SK-N-SH treated with all-trans-retinoic acid at 6 μM for 48 hours (cell line): ENCODE measurements around the gene CAPN11.

Source experiments
- ATAC-seq: fragments of 200-7000 bp; cut with Tn5 transposase; 3 replicates; pipeline ENCODE4 v1.9.1; 2020; ENCODE audit warnings: mild to moderate bottlenecking, moderate library complexity
- ARNTL ChIP-seq: fragments of 450-650 bp; formaldehyde crosslinking; IDR thresholded peaks from 2 replicates; pipeline ENCODE4 v1.5.0; 2020; ENCODE audit warnings: low read depth, mild to moderate bottlenecking, moderate library complexity, borderline replicate concordance
- BACH2 ChIP-seq: fragments of 250-450 bp; sonication (Bioruptor Pico); IDR thresholded peaks from 2 replicates; pipeline ENCODE4 v1.9.0; 2021; ENCODE audit warnings: mild to moderate bottlenecking, borderline replicate concordance
- CSDC2 ChIP-seq: fragments of 250-450 bp; sonication (Bioruptor Pico); IDR thresholded peaks from 2 replicates; pipeline ENCODE4 v1.5.0; 2020; ENCODE audit warnings: mild to moderate bottlenecking, moderate library complexity
- ESRRG ChIP-seq: fragments of 250-450 bp; sonication (Bioruptor Pico); IDR thresholded peaks from 2 replicates; pipeline ENCODE4 v1.6.1; 2021; ENCODE audit warnings: mild to moderate bottlenecking
- GLIS3 ChIP-seq: fragments of 250-450 bp; sonication (Bioruptor Pico); IDR thresholded peaks from 2 replicates; pipeline ENCODE4 v1.5.0; 2020; ENCODE audit warnings: mild to moderate bottlenecking, moderate library complexity
- ISL1 ChIP-seq: fragments of 250-450 bp; sonication (Bioruptor Pico); IDR thresholded peaks from 2 replicates; pipeline ENCODE4 v2.1.2; 2022; ENCODE audit warnings: mild to moderate bottlenecking, moderate library complexity
- PPARA ChIP-seq: fragments of 250-450 bp; sonication (Bioruptor Pico); IDR thresholded peaks from 2 replicates; pipeline ENCODE4 v1.5.0; 2020; ENCODE audit warnings: mild to moderate bottlenecking, borderline replicate concordance
- RARB ChIP-seq: fragments of 250-450 bp; sonication (Bioruptor Pico); IDR thresholded peaks from 2 replicates; pipeline ENCODE4 v1.8.0; 2021; ENCODE audit warnings: mild to moderate bottlenecking, moderate library complexity
- SNAI2 ChIP-seq: fragments of 250-450 bp; sonication (Bioruptor Pico); IDR thresholded peaks from 2 replicates; pipeline ENCODE4 v1.5.0; 2020; ENCODE audit warnings: mild to moderate bottlenecking, moderate library complexity
- TOX ChIP-seq: fragments of 250-450 bp; sonication (Bioruptor Pico); IDR thresholded peaks from 2 replicates; pipeline ENCODE4 v1.8.0; 2021; ENCODE audit warnings: mild to moderate bottlenecking, moderate library complexity, borderline replicate concordance
- ZC3H10 ChIP-seq: fragments of 250-450 bp; sonication (Bioruptor Pico); IDR thresholded peaks from 2 replicates; pipeline ENCODE4 v1.5.1; 2021; ENCODE audit warnings: mild to moderate bottlenecking, moderate library complexity
- ZFP3 ChIP-seq: fragments of 250-450 bp; sonication (Bioruptor Pico); IDR thresholded peaks from 2 replicates; pipeline ENCODE4 v1.5.0; 2020; ENCODE audit warnings: mild to moderate bottlenecking, moderate library complexity
- ZFP30 ChIP-seq: fragments of 450-650 bp; formaldehyde crosslinking; IDR thresholded peaks from 2 replicates; pipeline ENCODE4 v1.5.0; 2022; ENCODE audit warnings: mild to moderate bottlenecking, moderate library complexity
- ZNF565 ChIP-seq: fragments of 450-650 bp; formaldehyde crosslinking; conservative IDR thresholded peaks from 2 replicates; pipeline ENCODE4 v1.5.0; 2020; ENCODE audit warnings: low read depth, mild to moderate bottlenecking, moderate library complexity
- ZNF70 ChIP-seq: fragments of 450-650 bp; formaldehyde crosslinking; IDR thresholded peaks from 2 replicates; pipeline ENCODE4 v1.5.0; 2020; ENCODE audit warnings: mild to moderate bottlenecking, moderate library complexity
- ZNF8 ChIP-seq: fragments of 450-650 bp; formaldehyde crosslinking; IDR thresholded peaks from 2 replicates; pipeline ENCODE4 v1.5.0; 2020; ENCODE audit warnings: mild to moderate bottlenecking, moderate library complexity
- TF ChIP-seq, protein P1 (sequence below): fragments of 250-450 bp; sonication (Bioruptor Pico); IDR thresholded peaks from 2 replicates; pipeline ENCODE4 v1.5.0; 2020; ENCODE audit warnings: mild to moderate bottlenecking, moderate library complexity
- TF ChIP-seq, protein P2 (sequence below): fragments of 250-450 bp; sonication (Bioruptor Pico); IDR thresholded peaks from 2 replicates; pipeline ENCODE4 v1.5.1; 2020; ENCODE audit warnings: low read depth, mild to moderate bottlenecking, moderate library complexity
- TF ChIP-seq, protein P3 (sequence below): fragments of 250-450 bp; sonication (Bioruptor Pico); IDR thresholded peaks from 2 replicates; pipeline ENCODE4 v1.8.0; 2020; ENCODE audit warnings: mild to moderate bottlenecking, moderate library complexity, borderline replicate concordance
- TF ChIP-seq, protein P4 (sequence below): fragments of 250-450 bp; sonication (Bioruptor Pico); IDR thresholded peaks from 2 replicates; pipeline ENCODE4 v1.5.1; 2021; ENCODE audit warnings: mild to moderate bottlenecking, moderate library complexity

Gene CAPN11

DNA sequence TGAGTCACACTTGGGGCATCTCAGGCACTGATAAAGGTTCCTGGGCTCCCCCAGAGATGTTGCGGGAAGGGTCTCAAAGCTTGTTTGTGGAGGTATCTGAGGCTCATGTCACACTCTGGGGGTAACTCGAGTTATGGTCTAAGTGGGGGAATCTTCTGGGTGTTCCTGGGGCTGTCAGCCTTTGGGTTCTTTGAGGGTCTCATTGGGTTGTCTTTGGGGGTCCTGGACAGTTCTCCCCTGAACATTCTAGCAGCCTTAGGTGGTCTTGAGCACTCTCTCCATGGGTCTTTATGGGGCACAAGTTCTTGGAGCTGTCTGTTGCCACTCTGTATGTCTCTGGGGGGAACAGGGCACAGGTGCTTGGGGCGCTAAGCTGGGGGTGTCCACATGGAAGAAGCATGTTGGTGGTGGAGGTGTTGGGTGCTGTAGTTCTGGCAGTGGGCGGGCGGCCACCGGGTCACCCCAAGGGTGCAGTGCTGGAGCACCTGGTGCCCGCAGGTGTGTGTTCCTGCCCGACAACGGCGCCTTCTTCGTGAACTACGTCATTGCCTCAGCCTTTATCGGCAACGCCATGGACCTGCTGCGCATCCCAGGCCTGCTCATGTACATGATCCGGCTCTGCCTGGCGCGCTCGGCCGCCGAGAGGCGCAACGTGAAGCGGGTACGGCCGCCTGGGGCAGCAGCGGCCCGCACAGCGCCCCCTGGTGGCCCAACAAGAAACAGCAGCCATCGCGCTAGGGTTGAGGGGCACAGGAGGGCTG lies 7.1 kb upstream of the CAPN11 start (continued):
- TF ChIP-seq, protein P1, sequence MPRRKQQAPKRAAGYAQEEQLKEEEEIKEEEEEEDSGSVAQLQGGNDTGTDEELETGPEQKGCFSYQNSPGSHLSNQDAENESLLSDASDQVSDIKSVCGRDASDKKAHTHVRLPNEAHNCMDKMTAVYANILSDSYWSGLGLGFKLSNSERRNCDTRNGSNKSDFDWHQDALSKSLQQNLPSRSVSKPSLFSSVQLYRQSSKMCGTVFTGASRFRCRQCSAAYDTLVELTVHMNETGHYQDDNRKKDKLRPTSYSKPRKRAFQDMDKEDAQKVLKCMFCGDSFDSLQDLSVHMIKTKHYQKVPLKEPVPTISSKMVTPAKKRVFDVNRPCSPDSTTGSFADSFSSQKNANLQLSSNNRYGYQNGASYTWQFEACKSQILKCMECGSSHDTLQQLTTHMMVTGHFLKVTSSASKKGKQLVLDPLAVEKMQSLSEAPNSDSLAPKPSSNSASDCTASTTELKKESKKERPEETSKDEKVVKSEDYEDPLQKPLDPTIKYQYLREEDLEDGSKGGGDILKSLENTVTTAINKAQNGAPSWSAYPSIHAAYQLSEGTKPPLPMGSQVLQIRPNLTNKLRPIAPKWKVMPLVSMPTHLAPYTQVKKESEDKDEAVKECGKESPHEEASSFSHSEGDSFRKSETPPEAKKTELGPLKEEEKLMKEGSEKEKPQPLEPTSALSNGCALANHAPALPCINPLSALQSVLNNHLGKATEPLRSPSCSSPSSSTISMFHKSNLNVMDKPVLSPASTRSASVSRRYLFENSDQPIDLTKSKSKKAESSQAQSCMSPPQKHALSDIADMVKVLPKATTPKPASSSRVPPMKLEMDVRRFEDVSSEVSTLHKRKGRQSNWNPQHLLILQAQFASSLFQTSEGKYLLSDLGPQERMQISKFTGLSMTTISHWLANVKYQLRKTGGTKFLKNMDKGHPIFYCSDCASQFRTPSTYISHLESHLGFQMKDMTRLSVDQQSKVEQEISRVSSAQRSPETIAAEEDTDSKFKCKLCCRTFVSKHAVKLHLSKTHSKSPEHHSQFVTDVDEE (CRISPR knock-in tag) = no peak
- TF ChIP-seq ZNF70 (CRISPR knock-in tag) (no peak), BACH2 (CRISPR knock-in tag) (no peak)

DNA sequence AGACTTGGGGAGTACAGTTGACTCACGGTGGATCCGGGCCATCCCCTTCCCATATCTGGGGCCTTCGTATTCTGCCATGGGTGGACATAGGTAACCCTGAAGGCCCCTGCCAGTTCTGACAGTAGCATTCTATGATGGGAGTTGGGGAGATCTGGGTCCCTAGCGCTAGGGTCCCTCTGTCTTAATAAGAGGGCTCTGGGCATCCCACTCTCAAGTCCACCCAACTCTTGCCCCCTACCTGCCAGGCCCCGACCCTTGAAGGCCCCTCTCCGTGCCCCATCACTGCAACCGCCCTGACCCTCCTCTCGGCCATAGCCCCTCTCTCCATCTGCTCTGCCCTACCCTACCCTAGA lies 6.5 kb upstream of the CAPN11 start:
- ATAC-seq = no peak
- TF ChIP-seq, protein P2, sequence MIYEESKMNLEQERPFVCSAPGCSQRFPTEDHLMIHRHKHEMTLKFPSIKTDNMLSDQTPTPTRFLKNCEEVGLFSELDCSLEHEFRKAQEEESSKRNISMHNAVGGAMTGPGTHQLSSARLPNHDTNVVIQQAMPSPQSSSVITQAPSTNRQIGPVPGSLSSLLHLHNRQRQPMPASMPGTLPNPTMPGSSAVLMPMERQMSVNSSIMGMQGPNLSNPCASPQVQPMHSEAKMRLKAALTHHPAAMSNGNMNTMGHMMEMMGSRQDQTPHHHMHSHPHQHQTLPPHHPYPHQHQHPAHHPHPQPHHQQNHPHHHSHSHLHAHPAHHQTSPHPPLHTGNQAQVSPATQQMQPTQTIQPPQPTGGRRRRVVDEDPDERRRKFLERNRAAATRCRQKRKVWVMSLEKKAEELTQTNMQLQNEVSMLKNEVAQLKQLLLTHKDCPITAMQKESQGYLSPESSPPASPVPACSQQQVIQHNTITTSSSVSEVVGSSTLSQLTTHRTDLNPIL (CRISPR knock-in tag) = no peak
- TF ChIP-seq ZNF8 (no peak), TOX (CRISPR knock-in tag) (no peak), BACH2 (CRISPR knock-in tag) (no peak), SNAI2 (CRISPR knock-in tag) (no peak), GLIS3 (no peak), ESRRG (no peak), ZFP30 (CRISPR knock-in tag) (no peak), CSDC2 (no peak), ZNF565 (CRISPR knock-in tag) (no peak), ZFP3 (no peak), PPARA (CRISPR knock-in tag) (no peak)
- TF ChIP-seq, protein P3, sequence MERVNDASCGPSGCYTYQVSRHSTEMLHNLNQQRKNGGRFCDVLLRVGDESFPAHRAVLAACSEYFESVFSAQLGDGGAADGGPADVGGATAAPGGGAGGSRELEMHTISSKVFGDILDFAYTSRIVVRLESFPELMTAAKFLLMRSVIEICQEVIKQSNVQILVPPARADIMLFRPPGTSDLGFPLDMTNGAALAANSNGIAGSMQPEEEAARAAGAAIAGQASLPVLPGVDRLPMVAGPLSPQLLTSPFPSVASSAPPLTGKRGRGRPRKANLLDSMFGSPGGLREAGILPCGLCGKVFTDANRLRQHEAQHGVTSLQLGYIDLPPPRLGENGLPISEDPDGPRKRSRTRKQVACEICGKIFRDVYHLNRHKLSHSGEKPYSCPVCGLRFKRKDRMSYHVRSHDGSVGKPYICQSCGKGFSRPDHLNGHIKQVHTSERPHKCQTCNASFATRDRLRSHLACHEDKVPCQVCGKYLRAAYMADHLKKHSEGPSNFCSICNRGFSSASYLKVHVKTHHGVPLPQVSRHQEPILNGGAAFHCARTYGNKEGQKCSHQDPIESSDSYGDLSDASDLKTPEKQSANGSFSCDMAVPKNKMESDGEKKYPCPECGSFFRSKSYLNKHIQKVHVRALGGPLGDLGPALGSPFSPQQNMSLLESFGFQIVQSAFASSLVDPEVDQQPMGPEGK (CRISPR knock-in tag) = no peak

DNA sequence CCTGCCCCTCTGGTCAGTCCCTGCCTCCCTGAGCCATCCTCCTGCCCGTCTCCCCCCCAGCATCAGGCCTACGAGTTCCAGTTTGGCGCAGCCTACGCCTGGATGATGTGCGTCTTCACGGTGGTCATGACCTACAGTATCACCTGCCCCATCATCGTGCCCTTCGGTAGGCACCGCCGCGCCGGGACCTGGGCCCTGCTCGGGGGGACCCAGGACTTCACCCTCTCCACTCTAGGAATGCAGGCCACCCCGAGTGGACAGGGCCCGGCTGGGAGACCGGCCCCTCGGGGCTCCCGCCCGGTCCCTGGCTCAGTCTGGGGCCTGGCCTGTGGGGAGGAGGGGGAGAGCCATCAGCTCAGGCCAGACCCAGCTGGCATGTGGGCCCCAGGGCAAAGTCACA lies 6.1 kb upstream of the CAPN11 start:
- ATAC-seq = no peak
- TF ChIP-seq, protein P3 (CRISPR knock-in tag) = no peak
- no peak for TF ChIP-seq CSDC2
- no peak for TF ChIP-seq RARB
- no peak for TF ChIP-seq GLIS3
- TF ChIP-seq ZC3H10 (CRISPR knock-in tag) = no peak
- no peak for TF ChIP-seq ISL1 (CRISPR knock-in tag)
- TF ChIP-seq ZFP3 = no peak
- TF ChIP-seq BACH2 (CRISPR knock-in tag) = no peak
- TF ChIP-seq PPARA (CRISPR knock-in tag) = no peak
- TF ChIP-seq ARNTL (CRISPR knock-in tag) = no peak
- TF ChIP-seq, protein P4, sequence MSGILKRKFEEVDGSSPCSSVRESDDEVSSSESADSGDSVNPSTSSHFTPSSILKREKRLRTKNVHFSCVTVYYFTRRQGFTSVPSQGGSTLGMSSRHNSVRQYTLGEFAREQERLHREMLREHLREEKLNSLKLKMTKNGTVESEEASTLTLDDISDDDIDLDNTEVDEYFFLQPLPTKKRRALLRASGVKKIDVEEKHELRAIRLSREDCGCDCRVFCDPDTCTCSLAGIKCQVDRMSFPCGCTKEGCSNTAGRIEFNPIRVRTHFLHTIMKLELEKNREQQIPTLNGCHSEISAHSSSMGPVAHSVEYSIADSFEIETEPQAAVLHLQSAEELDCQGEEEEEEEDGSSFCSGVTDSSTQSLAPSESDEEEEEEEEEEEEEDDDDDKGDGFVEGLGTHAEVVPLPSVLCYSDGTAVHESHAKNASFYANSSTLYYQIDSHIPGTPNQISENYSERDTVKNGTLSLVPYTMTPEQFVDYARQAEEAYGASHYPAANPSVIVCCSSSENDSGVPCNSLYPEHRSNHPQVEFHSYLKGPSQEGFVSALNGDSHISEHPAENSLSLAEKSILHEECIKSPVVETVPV (CRISPR knock-in tag) = no peak
- TF ChIP-seq, all 23 proteins: peak for 0
